HepG2 (cell line): ENCODE measurements around the gene USP24. TPM values are rescaled to one million over a fixed set of nuclear protein-coding genes. Genes with fewer than 3 reads are reported as not detected.

Experiments used
- ATAC-seq: fragments of 200-7000 bp; cut with Tn5 transposase; 3 replicates; pipeline ENCODE4 v1.9.1; 2020; ENCODE audit warnings: mild to moderate bottlenecking, moderate library complexity
- BruUV-seq: library from RNA; stranded (reverse); fragments of 400-500 nt; replicated peaks from 2 replicates; lab custom pipeline; 2021; lab: Mats Ljungman, UMichigan
- CTCF ChIA-PET: fragments of 300-600 bp; formaldehyde crosslinking; extraction: SDS; loops from one replicate; lab custom pipeline; 2021; ENCODE audit warnings: low total read pairs, inconsistent platforms, low intra/inter-chr PET ratio; lab: Yijun Ruan, JAX
- POLR2A ChIA-PET: fragments of 350-600 bp; sonication (Branson Sonifier 250); formaldehyde crosslinking; loops from one replicate; lab custom pipeline; 2020; ENCODE audit warnings: antibody characterized with exemption, inconsistent platforms; lab: Yijun Ruan, JAX
- DNase-seq: peaks from one replicate; pipeline ENCODE4 v3.0.0-alpha.2; 2015; ENCODE audit warnings: low spot score
- FAIRE-seq: peaks from 3 replicates; lab custom pipeline; 2011; peaks lifted over from hg19 to GRCh38; lab: Jason Lieb, UNC
- H2AFZ ChIP-seq: one replicate; pipeline ENCODE4 v1.6.1; 2011; ENCODE audit warnings: low read length, inconsistent platforms
- H3K27ac ChIP-seq: fragments of 300-600 bp; 3 replicates; pipeline ENCODE4 v1.8.0; 2011; ENCODE audit warnings: mixed run types, mild to moderate bottlenecking, mixed read lengths, low read length, inconsistent platforms; ENCODE audit not compliant: insufficient read depth; ENCODE audit errors: extremely low read length
- H3K27me3 ChIP-seq, 2 experiments: fragments of 200-600 bp in 1 of 2; 2 replicates in 1 of 2; 3 replicates in 1 of 2; pipeline versions ENCODE4 v1.6.0 to v1.8.0; 2011; ENCODE audit warnings: low read length in 2 of 2, mild to moderate bottlenecking in 2 of 2, moderate library complexity in 2 of 2, inconsistent platforms in 1 of 2; ENCODE audit not compliant: insufficient read depth in 2 of 2, control insufficient read depth in 1 of 2
- H3K36me3 ChIP-seq, 2 experiments: fragments of 200-600 bp in 1 of 2; replicated peaks in 1 of 2; 2 replicates in 1 of 2; 3 replicates in 1 of 2; pipeline versions ENCODE4 v1.5.1 to v1.8.0; 2011; ENCODE audit warnings: low read length in 2 of 2, inconsistent platforms in 1 of 2; ENCODE audit not compliant: insufficient read depth in 2 of 2, control insufficient read depth in 1 of 2
- H3K4me1 ChIP-seq: 2 replicates; pipeline ENCODE4 v1.5.1; 2012; ENCODE audit warnings: low read length, inconsistent platforms; ENCODE audit not compliant: insufficient read depth
- H3K4me2 ChIP-seq: 2 replicates; pipeline ENCODE4 v1.6.0; 2011; ENCODE audit warnings: low read depth, low read length, inconsistent platforms
- H3K4me3 ChIP-seq, 3 experiments: fragments of 200-600 bp in 1 of 3; sonication (generic), shearing (Covaris generic) in 1 of 3; replicated peaks in 1 of 3; 2 replicates each; pipeline ENCODE4 v1.5.1; 2011 to 2016; ENCODE audit warnings: low read length in 3 of 3, inconsistent platforms in 2 of 3, low read depth in 2 of 3, mild to moderate bottlenecking in 2 of 3, control low read depth in 1 of 3, mixed read lengths in 1 of 3; ENCODE audit not compliant: insufficient read depth in 1 of 3
- H3K79me2 ChIP-seq: one replicate; pipeline ENCODE4 v1.6.1; 2011; ENCODE audit warnings: low read length, inconsistent platforms; ENCODE audit not compliant: insufficient read depth
- H3K9ac ChIP-seq: 2 replicates; pipeline ENCODE4 v1.6.0; 2011; ENCODE audit warnings: mild to moderate bottlenecking, low read depth, low read length, inconsistent platforms; ENCODE audit not compliant: insufficient read depth
- H3K9me3 ChIP-seq: 2 replicates; pipeline ENCODE4 v1.5.1; 2012; ENCODE audit warnings: mild to moderate bottlenecking, low read length
- H4K20me1 ChIP-seq: 2 replicates; pipeline ENCODE4 v1.6.0; 2011; ENCODE audit warnings: inconsistent platforms, mild to moderate bottlenecking, low read length, moderate library complexity; ENCODE audit not compliant: insufficient read depth
- BRD4 ChIP-seq: sonication (generic); formaldehyde crosslinking; IDR thresholded peaks from 2 replicates; pipeline ENCODE4 v1.4.0; 2020; ENCODE audit warnings: missing genetic modification reagents
- FOXO1 ChIP-seq: sonication (generic); formaldehyde crosslinking; IDR thresholded peaks from 2 replicates; pipeline ENCODE4 v1.4.0; 2020; ENCODE audit warnings: missing genetic modification reagents
- GABPB1 ChIP-seq: IDR thresholded peaks from 2 replicates; pipeline ENCODE4 v1.6.1; 2016; ENCODE audit warnings: mild to moderate bottlenecking, missing genetic modification reagents, moderate library complexity, missing compliant biosample characterization
- HMG20A ChIP-seq: IDR thresholded peaks from 2 replicates; pipeline ENCODE4 v1.6.1; 2016; ENCODE audit warnings: borderline replicate concordance
- KLF12 ChIP-seq: sonication (generic); formaldehyde crosslinking; IDR thresholded peaks from 2 replicates; pipeline ENCODE4 v1.4.0; 2020; ENCODE audit warnings: missing genetic modification reagents, borderline replicate concordance
- SAP130 ChIP-seq: IDR thresholded peaks from 2 replicates; pipeline ENCODE4 v1.6.1; 2016; ENCODE audit warnings: low read depth
- TOPORS ChIP-seq: sonication (generic); formaldehyde crosslinking; IDR thresholded peaks from 2 replicates; pipeline ENCODE4 v1.8.0; 2023; ENCODE audit warnings: mild to moderate bottlenecking, missing genetic modification reagents
- ZNF550 ChIP-seq: sonication (generic); formaldehyde crosslinking; IDR thresholded peaks from 2 replicates; pipeline ENCODE4 v1.4.0; 2020; ENCODE audit warnings: mild to moderate bottlenecking, missing genetic modification reagents, borderline replicate concordance
- ZNF558 ChIP-seq: sonication (generic); formaldehyde crosslinking; IDR thresholded peaks from 2 replicates; pipeline ENCODE4 v1.9.0; 2022; ENCODE audit warnings: mild to moderate bottlenecking, missing genetic modification reagents, borderline replicate concordance
- ZNF619 ChIP-seq: sonication (generic); formaldehyde crosslinking; IDR thresholded peaks from 2 replicates; pipeline ENCODE4 v1.4.0; 2020; ENCODE audit warnings: mild to moderate bottlenecking, missing genetic modification reagents
- WGBS: methylation state at CpG from one replicate; pipeline ENCODE4 v1.1.6; 2017; ENCODE audit warnings: low lambda C conversion rate; 5-methylcytosine and 5-hydroxymethylcytosine counted together
- in situ Hi-C: cut with HindIII; loops from 2 replicates; pipeline ENCODE4 v1.10.0; 2017; ENCODE audit warnings: low pct_unique_long_range_greater_than_20kb; ENCODE audit not compliant: extremely low pct_ligation_motif_present
- intact Hi-C: fragments of 100-400 bp; cut with micrococcal nuclease; formaldehyde crosslinking; loops from one replicate; pipeline ENCODE4 v1.10.0; 2022; ENCODE audit not compliant: unreplicated experiment
- polyA plus RNA-seq, 8 experiments: library from polyadenylated mRNA; depleted of rRNA in 3 of 8; stranded (reverse) in 7 of 8; unstranded in 1 of 8; fragments of >200 nt; fragmentation: Illumina TruSeq in 4 of 8; extraction: Trizol in 4 of 8; gene quantifications; 2 replicates each; pipeline versions ENCODE4 v1.2.1 to v1.2.3, GENCODE V29; 2011 to 2016; ENCODE audit warnings: low read depth in 4 of 8, missing spikeins in 1 of 8, mixed read lengths in 1 of 8; ENCODE audit not compliant: insufficient read depth in 1 of 8
- total RNA-seq, 5 experiments: library from RNA; depleted of rRNA; stranded (reverse); fragments of >200 nt; fragmentation: Illumina TruSeq; extraction: Trizol; gene quantifications; 2 replicates each; pipeline ENCODE4 v1.2.3, GENCODE V29; 2016; ENCODE audit warnings: low read depth in 1 of 5
- TF ChIP-seq, protein P1 (sequence below): sonication (generic); formaldehyde crosslinking; IDR thresholded peaks from 2 replicates; pipeline ENCODE4 v1.5.1; 2020; ENCODE audit warnings: missing genetic modification reagents, mild to moderate bottlenecking, borderline replicate concordance

Gene USP24
- total and polyA plus RNA-seq, 2 of the 13 experiments (the other 11 are each of a cell fraction or from before 2014, with no cell fraction given): 18.8 to 47.6 TPM

- peaks cover 5 to 25% of the 10 kb centered on the region in 2 experiments for H3K36me3 ChIP-seq
- POLR2A ChIA-PET: interaction anchor here (1.6 kb wide), 1 partner anchor 8 kb away, joined by 5 read pairs; no protein-coding TSS in a partner anchor
- intact Hi-C loops: no loop called here
Measured at GRCh38 chr1:55041613-55042012, 173.6 kb downstream of the USP24 start.

DNA sequence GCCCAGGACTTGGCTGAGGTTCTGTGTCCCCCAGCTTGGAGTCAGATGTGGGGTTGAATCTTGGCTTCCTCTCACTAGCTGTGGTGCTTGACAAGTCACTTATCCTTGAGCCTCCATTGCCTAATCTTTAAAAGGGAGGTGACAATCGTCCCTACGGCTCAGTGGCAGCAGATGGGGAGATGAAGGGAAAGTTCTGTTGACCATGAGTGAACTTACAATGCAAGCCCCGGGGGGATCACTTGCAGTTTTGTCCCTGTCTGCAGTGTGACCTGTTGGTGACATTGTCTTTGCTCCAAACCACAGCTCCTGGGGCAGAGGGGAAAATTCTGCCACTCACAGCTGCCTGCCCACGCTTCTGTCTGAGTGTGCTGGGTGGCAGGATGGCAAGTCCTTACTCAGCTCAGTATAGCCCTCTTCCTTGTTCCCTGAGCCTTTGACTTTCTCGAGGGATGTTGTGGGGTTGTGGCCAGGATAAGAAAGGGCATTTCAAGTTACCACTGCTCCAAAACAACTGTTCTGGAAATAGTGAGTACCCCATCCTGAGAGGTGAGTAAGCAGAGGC is 174.2 kb downstream of the USP24 start:
- TF ChIP-seq ZNF619 (CRISPR knock-in tag): 0 out of 2 replicates have a peak, but pooled peaks have one; percentile 41
- 0 out of 2 replicates have a peak, but pooled peaks have one; percentile 1 for TF ChIP-seq GABPB1 (CRISPR knock-in tag)
- TF ChIP-seq HMG20A: no peak
- 0 out of 2 replicates have a peak, but pooled peaks have one; percentile 21 for TF ChIP-seq TOPORS
- no peak for TF ChIP-seq FOXO1 (CRISPR knock-in tag)
- 0 out of 2 replicates have a peak, but pooled peaks have one; percentile 14 for TF ChIP-seq SAP130 (CRISPR knock-in tag)
- no TSS peak for BruUV-seq
- WGBS: 11% methylated on average over 3 of the region's 5 CpGs
- FAIRE-seq (peak; percentile 18), DNase-seq (no peak), ATAC-seq (no peak)
- intact Hi-C loops (no loop called here), in situ Hi-C loops (no loop called here)
- CTCF ChIA-PET: no interaction called here
- H3K27ac ChIP-seq: peak overlapping the region; percentile 82
- H3K9me3 ChIP-seq: no peaks in the 10 kb centered on the region
- no peaks in the 10 kb centered on the region; a peak in 1 of 5 replicates for H3K27me3 ChIP-seq
- H2AFZ ChIP-seq: no peak overlapping the region
- peak overlapping the region; percentile 94 for H3K4me2 ChIP-seq
- POLR2A ChIA-PET: interaction anchor here (1.6 kb wide), 1 partner anchor 9 kb away, joined by 5 read pairs; no protein-coding TSS in a partner anchor
- peak overlapping the region; percentile 77 for H3K9ac ChIP-seq
- peaks cover 66% of the 10 kb centered on the region for H3K79me2 ChIP-seq
- H4K20me1 ChIP-seq: peaks cover 42% of the 10 kb centered on the region
- peaks cover 3 to 19% of the 10 kb centered on the region in 2 experiments for H3K36me3 ChIP-seq
- peak overlapping the region; percentile 69 to 87 (median 76) for H3K4me3 ChIP-seq
- peaks cover 75% of the 10 kb centered on the region for H3K4me1 ChIP-seq

More at GRCh38 chr1:55041613-55042012, 173.6 kb downstream of the USP24 start:
- peaks cover 71% of the 10 kb centered on the region for H3K4me1 ChIP-seq
- H2AFZ ChIP-seq: no peak overlapping the region
- H4K20me1 ChIP-seq: peaks cover 46% of the 10 kb centered on the region
- no peaks in the 10 kb centered on the region for H3K27me3 ChIP-seq
- no peak for TF ChIP-seq ZNF550
- no peak for TF ChIP-seq ZNF558
- TF ChIP-seq BRD4 (CRISPR knock-in tag): no peak
- TF ChIP-seq, protein P1, sequence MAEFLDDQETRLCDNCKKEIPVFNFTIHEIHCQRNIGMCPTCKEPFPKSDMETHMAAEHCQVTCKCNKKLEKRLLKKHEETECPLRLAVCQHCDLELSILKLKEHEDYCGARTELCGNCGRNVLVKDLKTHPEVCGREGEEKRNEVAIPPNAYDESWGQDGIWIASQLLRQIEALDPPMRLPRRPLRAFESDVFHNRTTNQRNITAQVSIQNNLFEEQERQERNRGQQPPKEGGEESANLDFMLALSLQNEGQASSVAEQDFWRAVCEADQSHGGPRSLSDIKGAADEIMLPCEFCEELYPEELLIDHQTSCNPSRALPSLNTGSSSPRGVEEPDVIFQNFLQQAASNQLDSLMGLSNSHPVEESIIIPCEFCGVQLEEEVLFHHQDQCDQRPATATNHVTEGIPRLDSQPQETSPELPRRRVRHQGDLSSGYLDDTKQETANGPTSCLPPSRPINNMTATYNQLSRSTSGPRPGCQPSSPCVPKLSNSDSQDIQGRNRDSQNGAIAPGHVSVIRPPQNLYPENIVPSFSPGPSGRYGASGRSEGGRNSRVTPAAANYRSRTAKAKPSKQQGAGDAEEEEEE (CRISPR knock-in tag): no peak
- no peak for TF ChIP-seq KLF12 (CRISPR knock-in tag)
- peak overlapping the region in 2 of 3 experiments; percentile 69 to 87; a peak in 3 of 6 replicates for H3K4me3 ChIP-seq
- in situ Hi-C loops: no loop called here
- peak overlapping the region; percentile 77; the same call in 1 of the 2 replicates for H3K9ac ChIP-seq
- peak overlapping the region; percentile 94 for H3K4me2 ChIP-seq
- no peak for ATAC-seq
- WGBS: 76% methylated on average over 3 of the region's 3 CpGs
- H3K79me2 ChIP-seq: peaks cover 70% of the 10 kb centered on the region
- no peak for DNase-seq
- CTCF ChIA-PET: no interaction called here
- no TSS peak for BruUV-seq
- no peak for FAIRE-seq
- no peaks in the 10 kb centered on the region for H3K9me3 ChIP-seq
- H3K27ac ChIP-seq: no peak overlapping the region
